Thoracic aorta (tissue), 2 donors: Measurements from ENCODE around the gene SPDYE18. TPM values are rescaled to one million over a fixed set of nuclear protein-coding genes. Genes with fewer than 3 reads are reported as not detected.
"Not testable (repeated sequence)": the region's sequence is repeated elsewhere in the genome, so short reads cannot be mapped to it uniquely, and the experiment has no call there.

Experiments
- ATAC-seq: fragments of 150-250 bp; one replicate; pipeline ENCODE4 v1.8.0; 2017; ENCODE audit warnings: low read depth; ENCODE audit not compliant: insufficient number of reproducible peaks, low FRiP score
- DNase-seq: peaks from one replicate; pipeline ENCODE4 v3.0.0-alpha.2; 2020; ENCODE audit warnings: low spot score
- H3K27ac ChIP-seq, 2 donors: fragments of 200-600 bp; sonication (generic); 1 replicate in 1 of 2; 2 replicates in 1 of 2; pipeline ENCODE4 v1.5.1; 2016; ENCODE audit warnings: mild to moderate bottlenecking in 2 of 2, moderate library complexity in 2 of 2
- H3K27me3 ChIP-seq: fragments of 200-600 bp; sonication (generic); replicated peaks from 2 replicates; pipeline ENCODE4 v1.6.0; 2016; ENCODE audit warnings: mild to moderate bottlenecking; ENCODE audit not compliant: insufficient read depth
- H3K36me3 ChIP-seq: fragments of 200-600 bp; sonication (generic); one replicate; pipeline ENCODE4 v1.5.1; 2016
- H3K4me1 ChIP-seq, 2 donors: fragments of 200-600 bp; sonication (generic); 1 replicate in 1 of 2; 2 replicates in 1 of 2; pipeline versions ENCODE4 v1.5.1 to v1.6.0; 2016; ENCODE audit warnings: low read depth in 2 of 2, mild to moderate bottlenecking in 1 of 2; ENCODE audit not compliant: control insufficient read depth in 1 of 2
- H3K4me3 ChIP-seq: fragments of 200-600 bp; sonication (generic); 2 replicates; pipeline ENCODE4 v1.5.1; 2016; ENCODE audit warnings: mild to moderate bottlenecking
- H3K9me3 ChIP-seq: fragments of 200-600 bp; sonication (generic); 2 replicates; pipeline ENCODE4 v1.5.1; 2016
- total RNA-seq, 2 donors: library from RNA; depleted of rRNA; stranded (reverse); fragments of >200 nt; gene quantifications; one replicate each; pipeline versions ENCODE4 v1.1.0 to v1.2.3, GENCODE V29; 2016

Gene SPDYE18
- total RNA-seq, 2 donors from 2014 or later, result not detected

- DNase-seq, H3K27ac ChIP-seq, ATAC-seq, H3K9me3 ChIP-seq, H3K4me1 ChIP-seq, H3K27me3 ChIP-seq, H3K4me3 ChIP-seq, H3K36me3 ChIP-seq: not testable (repeated sequence)
Measured at GRCh38 chr7:77002678-77003233, 59.6 kb downstream of the SPDYE18 start.

- not testable (repeated sequence) for DNase-seq, H3K9me3 ChIP-seq, ATAC-seq, H3K4me3 ChIP-seq, H3K4me1 ChIP-seq, H3K36me3 ChIP-seq, H3K27me3 ChIP-seq, H3K27ac ChIP-seq
Measured at GRCh38 chr7:77002104-77002503, 60.3 kb downstream of the SPDYE18 start.

Other genes with a start within 250 kb of the SPDYE18 start
- not detected for gene SPDYE17, start 30.2 kb downstream of the SPDYE18 start, total RNA-seq
- gene CCDC146, start 60.1 kb upstream of the SPDYE18 start, total RNA-seq, result 10 to 100 TPM; 11.8 to 12.1 TPM
- 100 to 1,000 TPM; 163 to 242 TPM for gene FGL2, start 137.3 kb upstream of the SPDYE18 start, total RNA-seq